A549 (cell line): ENCODE measurements around the gene TTPAL. TPM values are rescaled to one million over a fixed set of nuclear protein-coding genes. Genes with fewer than 3 reads are reported as not detected.

Experiments
- ATAC-seq, 2 experiments: fragments of 200-7000 bp in 1 of 2; fragments of >200 bp in 1 of 2; cut with Nextera tagmentation in 1 of 2; cut with Tn5 transposase in 1 of 2; 3 replicates each; pipeline versions ENCODE4 v1.8.0 to v1.9.1; 2018 to 2020; ENCODE audit warnings: mild to moderate bottlenecking in 1 of 2, moderate library complexity in 1 of 2
- CTCF ChIA-PET: fragments of 300-600 bp; sonication (Branson Sonifier 250); formaldehyde crosslinking; extraction: SDS; loops from one replicate; lab custom pipeline; 2021; ENCODE audit warnings: antibody characterized with exemption, inconsistent platforms; lab: Yijun Ruan, JAX
- POLR2A ChIA-PET: fragments of 350-600 bp; formaldehyde crosslinking; extraction: SDS; loops from one replicate; lab custom pipeline; 2021; ENCODE audit warnings: antibody characterized with exemption, inconsistent platforms; lab: Yijun Ruan, JAX
- DNase-seq, 2 experiments: peaks; one replicate each; pipeline versions ENCODE4 v3.0.0 to v3.0.0-alpha.2; 2011 to 2016; ENCODE audit warnings: low read depth in 1 of 2, low spot score in 1 of 2
- FAIRE-seq: peaks from 2 replicates; lab custom pipeline; 2011; peaks lifted over from hg19 to GRCh38; lab: Jason Lieb, UNC
- H3K27ac ChIP-seq, 2 experiments: fragments of >200 bp; sonication (Bioruptor Twin); formaldehyde crosslinking; 3 replicates each; pipeline ENCODE4 v1.5.1; 2016 to 2017
- H3K4me1 ChIP-seq: fragments of >200 bp; sonication (Bioruptor Twin); formaldehyde crosslinking; 3 replicates; pipeline ENCODE4 v1.6.1; 2016
- H3K4me2 ChIP-seq: fragments of >200 bp; sonication (Bioruptor Twin); formaldehyde crosslinking; 3 replicates; pipeline ENCODE4 v1.6.1; 2016
- H3K4me3 ChIP-seq: fragments of >200 bp; sonication (Bioruptor Twin); formaldehyde crosslinking; 3 replicates; pipeline ENCODE4 v1.5.1; 2016
- H3K9me3 ChIP-seq: fragments of >200 bp; sonication (Bioruptor Twin); formaldehyde crosslinking; 3 replicates; pipeline ENCODE4 v1.6.1; 2016
- ATOH8 ChIP-seq: fragments of 250-450 bp; sonication (Bioruptor Pico); IDR thresholded peaks from 2 replicates; pipeline ENCODE4 v1.5.0; 2020; ENCODE audit warnings: low read depth, mild to moderate bottlenecking, moderate library complexity
- CBX2 ChIP-seq: fragments of 200-600 bp; sonication (generic); IDR thresholded peaks from 2 replicates; pipeline ENCODE4 v1.6.1; 2016; ENCODE audit warnings: low read depth, mild to moderate bottlenecking, borderline replicate concordance
- CBX8 ChIP-seq: fragments of 200-600 bp; sonication (generic); IDR thresholded peaks from 2 replicates; pipeline ENCODE4 v1.6.1; 2016
- CEBPB ChIP-seq, 2 experiments: fragments of >200 bp in 1 of 2; sonication (Bioruptor Twin) in 1 of 2; formaldehyde crosslinking in 1 of 2; IDR thresholded peaks; 2 replicates each; pipeline ENCODE4 v1.6.1; 2012 to 2016
- CHD4 ChIP-seq: fragments of 200-600 bp; sonication (generic); IDR thresholded peaks from 2 replicates; pipeline ENCODE4 v1.6.1; 2016; ENCODE audit warnings: antibody characterized with exemption, mild to moderate bottlenecking, borderline replicate concordance
- ESRRA ChIP-seq: fragments of 150-350 bp; IDR thresholded peaks from 2 replicates; pipeline ENCODE4 v1.6.1; 2014; ENCODE audit warnings: mild to moderate bottlenecking, low read length, borderline replicate concordance
- FOSL2 ChIP-seq, 2 experiments: fragments of 450-650 bp in 1 of 2; fragments of >200 bp in 1 of 2; sonication (Bioruptor Twin) in 1 of 2; formaldehyde crosslinking; IDR thresholded peaks; 2 replicates each; pipeline versions ENCODE4 v1.5.0 to v1.6.1; 2016 to 2020; ENCODE audit warnings: mild to moderate bottlenecking in 1 of 2, moderate library complexity in 1 of 2
- FOXS1 ChIP-seq: fragments of 250-450 bp; sonication (Bioruptor Pico); IDR thresholded peaks from 2 replicates; pipeline ENCODE4 v1.5.0; 2020; ENCODE audit warnings: mild to moderate bottlenecking, moderate library complexity
- HMGXB4 ChIP-seq: fragments of 250-450 bp; sonication (Bioruptor Pico); IDR thresholded peaks from 2 replicates; pipeline ENCODE4 v1.5.0; 2021; ENCODE audit warnings: mild to moderate bottlenecking, moderate library complexity, borderline replicate concordance
- HOXA7 ChIP-seq: fragments of 250-450 bp; sonication (Bioruptor Pico); IDR thresholded peaks from 2 replicates; pipeline ENCODE4 v1.5.0; 2020; ENCODE audit warnings: mild to moderate bottlenecking, moderate library complexity
- HOXB5 ChIP-seq: fragments of 250-450 bp; sonication (Bioruptor Pico); IDR thresholded peaks from 2 replicates; pipeline ENCODE4 v1.5.0; 2020; ENCODE audit warnings: mild to moderate bottlenecking, moderate library complexity
- KDM1A ChIP-seq: fragments of 200-600 bp; sonication (generic); IDR thresholded peaks from 2 replicates; pipeline ENCODE4 v1.6.1; 2016; ENCODE audit warnings: low read depth, mild to moderate bottlenecking
- MAZ ChIP-seq: fragments of 150-350 bp; IDR thresholded peaks from 2 replicates; pipeline ENCODE4 v1.6.1; 2014; ENCODE audit warnings: antibody characterized with exemption, low read depth, low read length, borderline replicate concordance
- MYC ChIP-seq: IDR thresholded peaks from 2 replicates; pipeline ENCODE4 v1.6.1; 2012; ENCODE audit warnings: mild to moderate bottlenecking, inconsistent platforms, low read length, improper control_type of control experiment, borderline replicate concordance
- NFE2L2 ChIP-seq: fragments of 150-350 bp; conservative IDR thresholded peaks from 2 replicates; pipeline ENCODE4 v1.6.1; 2014; ENCODE audit warnings: low read length
- PHF8 ChIP-seq: fragments of 200-600 bp; sonication (generic); IDR thresholded peaks from 2 replicates; pipeline ENCODE4 v1.6.1; 2016; ENCODE audit warnings: low read depth, mild to moderate bottlenecking, antibody characterized with exemption, moderate library complexity, borderline replicate concordance
- SREBF2 ChIP-seq: fragments of 450-650 bp; IDR thresholded peaks from 2 replicates; pipeline ENCODE4 v1.6.1; 2014; ENCODE audit warnings: mild to moderate bottlenecking, moderate library complexity
- ZNF302 ChIP-seq: fragments of 250-450 bp; sonication (Bioruptor Pico); IDR thresholded peaks from 2 replicates; pipeline ENCODE4 v1.9.0; 2021; ENCODE audit warnings: inconsistent platforms, mild to moderate bottlenecking, moderate library complexity
- ZSCAN20 ChIP-seq: fragments of 250-450 bp; sonication (Bioruptor Pico); IDR thresholded peaks from 2 replicates; pipeline ENCODE4 v1.8.0; 2022; ENCODE audit warnings: mild to moderate bottlenecking, moderate library complexity
- WGBS: methylation state at CpG from one replicate; pipeline ENCODE4 v1.1.6; 2017; ENCODE audit errors: missing lambda C conversion rate; 5-methylcytosine and 5-hydroxymethylcytosine counted together
- polyA plus RNA-seq, 4 experiments: library from polyadenylated mRNA; depleted of rRNA in 3 of 4; stranded (reverse); fragments of >200 nt; fragmentation: RNase III in 1 of 4; extraction: RNeasy Plus Mini Kit Qiagen cat#74134 plus additional on column Dnase treatment in 1 of 4; gene quantifications; 2 replicates in 3 of 4; 3 replicates in 1 of 4; pipeline ENCODE4 v1.2.3, GENCODE V29; 2011 to 2017
- TF ChIP-seq, protein P1 (sequence below): fragments of >200 bp; sonication (Bioruptor Twin); formaldehyde crosslinking; IDR thresholded peaks from 3 replicates; pipeline ENCODE4 v1.5.1; 2016
- TF ChIP-seq, protein P2 (sequence below): fragments of >200 bp; sonication (Bioruptor Twin); formaldehyde crosslinking; IDR thresholded peaks from 2 replicates; pipeline ENCODE4 v1.6.1; 2016
- TF ChIP-seq, protein P3 (sequence below): IDR thresholded peaks from 2 replicates; pipeline ENCODE4 v1.6.1; 2012; ENCODE audit warnings: low read depth, borderline replicate concordance

The TTPAL gene
- polyA plus RNA-seq, 2 of the 4 experiments (the other 2 are of a cell fraction): 9.1 to 9.2 TPM

DNA sequence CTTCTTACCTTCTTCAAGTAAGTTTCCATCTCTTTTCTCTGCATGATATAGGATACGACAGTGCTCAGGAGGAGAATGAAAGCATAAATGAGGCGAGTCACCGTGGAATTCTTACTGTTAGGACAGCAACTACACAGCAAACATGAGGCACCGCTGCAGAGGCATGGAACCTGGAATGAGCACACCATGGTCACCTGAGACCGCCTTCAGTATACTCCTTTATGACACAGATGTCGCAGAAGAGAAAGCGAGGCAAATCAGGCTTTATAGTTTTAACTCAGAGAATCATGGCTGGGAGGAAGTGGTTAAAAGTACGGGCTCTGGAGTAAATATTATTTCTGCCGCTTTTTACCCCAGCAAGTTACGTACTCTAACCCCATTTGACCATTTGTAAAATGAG lies 38.2 kb downstream of the TTPAL start:
- H3K4me1 ChIP-seq: no peaks in the 10 kb centered on the region
- FAIRE-seq: no peak
- CTCF ChIA-PET: interaction anchor here (0.6 to 1.2 kb wide), 5 partner anchors 10 to 297 kb away, joined by 3 to 8 read pairs (median 3); no protein-coding TSS in a partner anchor
- DNase-seq: no peak
- ATAC-seq: no peak
- H3K4me3 ChIP-seq: no peak overlapping the region
- no peaks in the 10 kb centered on the region for H3K9me3 ChIP-seq
- no peak overlapping the region for H3K4me2 ChIP-seq
- 92% methylated on average over 10 of the region's 10 CpGs for WGBS
- POLR2A ChIA-PET: no interaction called here
- no peak for TF ChIP-seq CBX2
- TF ChIP-seq FOXS1: no peak
- TF ChIP-seq PHF8: no peak
- no peak for TF ChIP-seq ATOH8 (CRISPR knock-in tag)
- TF ChIP-seq MYC: no peak
- TF ChIP-seq FOSL2 (IDR thresholded peaks at IDR 0.05): no peak
- TF ChIP-seq FOSL2 (CRISPR knock-in tag; IDR thresholded peaks at IDR 0.05): no peak
- TF ChIP-seq HOXB5 (CRISPR knock-in tag): no peak
- TF ChIP-seq HOXA7 (CRISPR knock-in tag): no peak
- TF ChIP-seq ZSCAN20 (CRISPR knock-in tag): no peak
- TF ChIP-seq, protein P1, sequence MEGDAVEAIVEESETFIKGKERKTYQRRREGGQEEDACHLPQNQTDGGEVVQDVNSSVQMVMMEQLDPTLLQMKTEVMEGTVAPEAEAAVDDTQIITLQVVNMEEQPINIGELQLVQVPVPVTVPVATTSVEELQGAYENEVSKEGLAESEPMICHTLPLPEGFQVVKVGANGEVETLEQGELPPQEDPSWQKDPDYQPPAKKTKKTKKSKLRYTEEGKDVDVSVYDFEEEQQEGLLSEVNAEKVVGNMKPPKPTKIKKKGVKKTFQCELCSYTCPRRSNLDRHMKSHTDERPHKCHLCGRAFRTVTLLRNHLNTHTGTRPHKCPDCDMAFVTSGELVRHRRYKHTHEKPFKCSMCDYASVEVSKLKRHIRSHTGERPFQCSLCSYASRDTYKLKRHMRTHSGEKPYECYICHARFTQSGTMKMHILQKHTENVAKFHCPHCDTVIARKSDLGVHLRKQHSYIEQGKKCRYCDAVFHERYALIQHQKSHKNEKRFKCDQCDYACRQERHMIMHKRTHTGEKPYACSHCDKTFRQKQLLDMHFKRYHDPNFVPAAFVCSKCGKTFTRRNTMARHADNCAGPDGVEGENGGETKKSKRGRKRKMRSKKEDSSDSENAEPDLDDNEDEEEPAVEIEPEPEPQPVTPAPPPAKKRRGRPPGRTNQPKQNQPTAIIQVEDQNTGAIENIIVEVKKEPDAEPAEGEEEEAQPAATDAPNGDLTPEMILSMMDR: no peak
- TF ChIP-seq, protein P2, sequence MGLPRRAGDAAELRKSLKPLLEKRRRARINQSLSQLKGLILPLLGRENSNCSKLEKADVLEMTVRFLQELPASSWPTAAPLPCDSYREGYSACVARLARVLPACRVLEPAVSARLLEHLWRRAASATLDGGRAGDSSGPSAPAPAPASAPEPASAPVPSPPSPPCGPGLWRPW: no peak
- TF ChIP-seq, protein P3, sequence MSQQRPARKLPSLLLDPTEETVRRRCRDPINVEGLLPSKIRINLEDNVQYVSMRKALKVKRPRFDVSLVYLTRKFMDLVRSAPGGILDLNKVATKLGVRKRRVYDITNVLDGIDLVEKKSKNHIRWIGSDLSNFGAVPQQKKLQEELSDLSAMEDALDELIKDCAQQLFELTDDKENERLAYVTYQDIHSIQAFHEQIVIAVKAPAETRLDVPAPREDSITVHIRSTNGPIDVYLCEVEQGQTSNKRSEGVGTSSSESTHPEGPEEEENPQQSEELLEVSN: no peak
- no peak for TF ChIP-seq CBX8
- no peak for TF ChIP-seq HMGXB4 (CRISPR knock-in tag)
- no peak for TF ChIP-seq NFE2L2
- TF ChIP-seq KDM1A: no peak
- no peak for TF ChIP-seq CEBPB (IDR thresholded peaks at IDR 0.05)
- no peak for TF ChIP-seq MAZ
- no peak for TF ChIP-seq ESRRA
- TF ChIP-seq, all 56 proteins: peak for 0
- no peak overlapping the region for H3K27ac ChIP-seq

DNA sequence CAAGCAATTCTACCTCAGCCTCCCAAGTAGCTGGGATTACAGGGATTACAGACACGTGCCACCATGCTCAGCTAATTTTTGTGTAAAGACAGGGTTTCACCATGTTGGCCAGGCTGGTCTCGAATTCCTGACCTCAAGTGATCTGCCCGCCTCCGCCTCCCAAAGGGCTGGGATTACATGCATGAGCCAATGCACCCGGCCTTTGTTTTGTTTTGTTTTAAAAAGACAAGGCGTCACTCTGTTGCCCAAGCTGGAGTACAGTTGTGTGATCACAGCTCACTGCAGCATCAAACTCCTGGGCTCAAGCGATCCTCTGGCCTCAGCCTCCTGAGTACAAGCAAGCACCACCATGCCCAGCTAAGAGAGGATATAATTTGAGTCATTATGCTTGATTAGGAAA lies 40.8 kb downstream of the TTPAL start:
- TF ChIP-seq SREBF2 (no peak), CHD4 (no peak), ZNF302 (no peak), HOXA7 (CRISPR knock-in tag) (no peak), KDM1A (no peak), ESRRA (no peak), CBX8 (no peak)
- ChIA-PET POLR2A (no interaction called here), CTCF (interaction anchor here (0.7 to 1.0 kb wide), 2 partner anchors 41 to 94 kb away, joined by 3 read pairs; partner anchors contain the start of gene TTPAL)
- no peak overlapping the region for H3K27ac ChIP-seq
- no peak overlapping the region for H3K4me3 ChIP-seq
- H3K9me3 ChIP-seq: no peaks in the 10 kb centered on the region
- no peak overlapping the region for H3K4me2 ChIP-seq
- ATAC-seq: no peak
- no peak for FAIRE-seq
- 92% methylated on average over 7 of the region's 7 CpGs for WGBS
- peaks cover 12% of the 10 kb centered on the region for H3K4me1 ChIP-seq
- DNase-seq: no peak
